Fibroblast of pulmonary artery (primary cell): ENCODE results near the gene RANBP3.

Source experiments
- DNase-seq: peaks from one replicate; pipeline ENCODE4 v3.0.0-alpha.2; 2010; ENCODE audit warnings: low read depth
- H3K4me3 ChIP-seq: replicated peaks from 2 replicates; pipeline ENCODE4 v1.5.1; 2011; ENCODE audit warnings: low read depth, mild to moderate bottlenecking, control low read depth, low read length, moderate library complexity
- CTCF ChIP-seq: IDR thresholded peaks from 2 replicates; pipeline ENCODE4 v1.5.1; 2011; ENCODE audit warnings: mild to moderate bottlenecking, control low read depth, low read length, inconsistent platforms; ENCODE audit errors: missing control alignments

The RANBP3 gene

GRCh38 chr19:5996623-5997320 is 18.8 kb upstream of the RANBP3 start:
- TF ChIP-seq CTCF = no peak
- H3K4me3 ChIP-seq = no peak overlapping the region
- DNase-seq = no peak

- no peak overlapping the region for H3K4me3 ChIP-seq
- no peak for DNase-seq
- no peak for TF ChIP-seq CTCF
These were observed 18.2 kb upstream of the RANBP3 start for GRCh38 chr19:5996102-5996501.

GRCh38 chr19:5995606-5996005 is 17.7 kb upstream of the RANBP3 start:
- H3K4me3 ChIP-seq = no peak overlapping the region
- DNase-seq = no peak
- no peak for TF ChIP-seq CTCF

- H3K4me3 ChIP-seq = no peak overlapping the region
- DNase-seq = no peak
- TF ChIP-seq CTCF = no peak
These were observed 16.6 kb upstream of the RANBP3 start for GRCh38 chr19:5994405-5995165.

- no peak overlapping the region for H3K4me3 ChIP-seq
- TF ChIP-seq CTCF = no peak
- peak; percentile 31 for DNase-seq
These were observed 15.9 kb upstream of the RANBP3 start for GRCh38 chr19:5993648-5994358.

GRCh38 chr19:5993201-5993600 is 15.3 kb upstream of the RANBP3 start:
- no peak overlapping the region for H3K4me3 ChIP-seq
- TF ChIP-seq CTCF = no peak
- DNase-seq = no peak
